ENCODE results near the gene ADCK1.

Gene ADCK1

GRCh38 chr14:77889971-77890442, 90.1 kb downstream of the ADCK1 start:
- FAIRE-seq: no peak
- no peak for TF ChIP-seq TAF1 (IDR thresholded peaks at IDR 0.05; ENCODE audit: borderline replicate concordance, low read depth, low read length)
- TF ChIP-seq POLR2A (IDR thresholded peaks at IDR 0.05; ENCODE audit: low read depth, low read length): no peak
- TF ChIP-seq POLR2AphosphoS5 (IDR thresholded peaks at IDR 0.05; ENCODE audit: low read depth, low read length): no peak
- DNase-seq (ENCODE audit: insufficient read length): no peak

GRCh38 chr14:77890873-77891272, 91.0 kb downstream of the ADCK1 start:
- TF ChIP-seq TAF1 (IDR thresholded peaks at IDR 0.05; ENCODE audit: borderline replicate concordance, low read depth, low read length) (no peak), POLR2A (IDR thresholded peaks at IDR 0.05; ENCODE audit: low read depth, low read length) (no peak), POLR2AphosphoS5 (IDR thresholded peaks at IDR 0.05; ENCODE audit: low read depth, low read length) (no peak)
- DNase-seq (ENCODE audit: insufficient read length): no peak
- no peak for FAIRE-seq

- DNase-seq (ENCODE audit: insufficient read length) (no peak), FAIRE-seq (no peak)
- TF ChIP-seq POLR2AphosphoS5 (IDR thresholded peaks at IDR 0.05; ENCODE audit: low read depth, low read length): no peak
- TF ChIP-seq TAF1 (IDR thresholded peaks at IDR 0.05; ENCODE audit: borderline replicate concordance, low read depth, low read length): no peak
- TF ChIP-seq POLR2A (IDR thresholded peaks at IDR 0.05; ENCODE audit: low read depth, low read length): no peak
These were observed 92.5 kb downstream of the ADCK1 start for GRCh38 chr14:77892381-77892871.

- no peak for FAIRE-seq
- TF ChIP-seq POLR2AphosphoS5 (IDR thresholded peaks at IDR 0.05; ENCODE audit: low read depth, low read length): no peak
- no peak for TF ChIP-seq TAF1 (IDR thresholded peaks at IDR 0.05; ENCODE audit: borderline replicate concordance, low read depth, low read length)
- TF ChIP-seq POLR2A (IDR thresholded peaks at IDR 0.05; ENCODE audit: low read depth, low read length): no peak
- no peak for DNase-seq (ENCODE audit: insufficient read length)
These were observed 93.1 kb downstream of the ADCK1 start for GRCh38 chr14:77892890-77893484.

GRCh38 chr14:77897374-77897773, 97.5 kb downstream of the ADCK1 start:
- FAIRE-seq (no peak), DNase-seq (ENCODE audit: insufficient read length) (no peak)
- TF ChIP-seq POLR2AphosphoS5 (IDR thresholded peaks at IDR 0.05; ENCODE audit: low read depth, low read length) (no peak), TAF1 (IDR thresholded peaks at IDR 0.05; ENCODE audit: borderline replicate concordance, low read depth, low read length) (no peak), POLR2A (IDR thresholded peaks at IDR 0.05; ENCODE audit: low read depth, low read length) (no peak)

- no peak for TF ChIP-seq TAF1 (IDR thresholded peaks at IDR 0.05; ENCODE audit: borderline replicate concordance, low read depth, low read length)
- no peak for TF ChIP-seq POLR2A (IDR thresholded peaks at IDR 0.05; ENCODE audit: low read depth, low read length)
- TF ChIP-seq POLR2AphosphoS5 (IDR thresholded peaks at IDR 0.05; ENCODE audit: low read depth, low read length): no peak
- DNase-seq (ENCODE audit: insufficient read length): no peak
- no peak for FAIRE-seq
These were observed 102.9 kb downstream of the ADCK1 start for GRCh38 chr14:77902811-77903210.

- no peak for DNase-seq (ENCODE audit: insufficient read length)
- no peak for FAIRE-seq
- no peak for TF ChIP-seq POLR2A (IDR thresholded peaks at IDR 0.05; ENCODE audit: low read depth, low read length)
- TF ChIP-seq TAF1 (IDR thresholded peaks at IDR 0.05; ENCODE audit: borderline replicate concordance, low read depth, low read length): no peak
- no peak for TF ChIP-seq POLR2AphosphoS5 (IDR thresholded peaks at IDR 0.05; ENCODE audit: low read depth, low read length)
These were observed 103.3 kb downstream of the ADCK1 start for GRCh38 chr14:77903221-77903620.

- no peak for DNase-seq (ENCODE audit: insufficient read length)
- TF ChIP-seq POLR2A (IDR thresholded peaks at IDR 0.05; ENCODE audit: low read depth, low read length) (no peak), TAF1 (IDR thresholded peaks at IDR 0.05; ENCODE audit: borderline replicate concordance, low read depth, low read length) (no peak), POLR2AphosphoS5 (IDR thresholded peaks at IDR 0.05; ENCODE audit: low read depth, low read length) (no peak)
- no peak for FAIRE-seq
These were observed 104.2 kb downstream of the ADCK1 start for GRCh38 chr14:77903937-77904617.

- FAIRE-seq (no peak), DNase-seq (ENCODE audit: insufficient read length) (no peak)
- TF ChIP-seq POLR2A (IDR thresholded peaks at IDR 0.05; ENCODE audit: low read depth, low read length) (no peak), POLR2AphosphoS5 (IDR thresholded peaks at IDR 0.05; ENCODE audit: low read depth, low read length) (no peak), TAF1 (IDR thresholded peaks at IDR 0.05; ENCODE audit: borderline replicate concordance, low read depth, low read length) (no peak)
These were observed 106.5 kb downstream of the ADCK1 start for GRCh38 chr14:77906446-77906845.

- TF ChIP-seq POLR2A (IDR thresholded peaks at IDR 0.05; ENCODE audit: low read depth, low read length): no peak
- TF ChIP-seq TAF1 (IDR thresholded peaks at IDR 0.05; ENCODE audit: borderline replicate concordance, low read depth, low read length): no peak
- TF ChIP-seq POLR2AphosphoS5 (IDR thresholded peaks at IDR 0.05; ENCODE audit: low read depth, low read length): no peak
- no peak for DNase-seq (ENCODE audit: insufficient read length)
- FAIRE-seq: no peak
These were observed 108.9 kb downstream of the ADCK1 start for GRCh38 chr14:77908847-77909246.

GRCh38 chr14:77909911-77910310, 110.0 kb downstream of the ADCK1 start:
- TF ChIP-seq POLR2AphosphoS5 (IDR thresholded peaks at IDR 0.05; ENCODE audit: low read depth, low read length): no peak
- TF ChIP-seq POLR2A (IDR thresholded peaks at IDR 0.05; ENCODE audit: low read depth, low read length): no peak
- no peak for TF ChIP-seq TAF1 (IDR thresholded peaks at IDR 0.05; ENCODE audit: borderline replicate concordance, low read depth, low read length)
- FAIRE-seq (no peak), DNase-seq (ENCODE audit: insufficient read length) (no peak)

- TF ChIP-seq POLR2AphosphoS5 (IDR thresholded peaks at IDR 0.05; ENCODE audit: low read depth, low read length) (no peak), TAF1 (IDR thresholded peaks at IDR 0.05; ENCODE audit: borderline replicate concordance, low read depth, low read length) (no peak), POLR2A (IDR thresholded peaks at IDR 0.05; ENCODE audit: low read depth, low read length) (no peak)
- DNase-seq (ENCODE audit: insufficient read length): no peak
- no peak for FAIRE-seq
These were observed 110.6 kb downstream of the ADCK1 start for GRCh38 chr14:77910506-77910905.

Data from GM12892 (cell line).